Measurements from ENCODE around the gene HCN2.

DNA sequence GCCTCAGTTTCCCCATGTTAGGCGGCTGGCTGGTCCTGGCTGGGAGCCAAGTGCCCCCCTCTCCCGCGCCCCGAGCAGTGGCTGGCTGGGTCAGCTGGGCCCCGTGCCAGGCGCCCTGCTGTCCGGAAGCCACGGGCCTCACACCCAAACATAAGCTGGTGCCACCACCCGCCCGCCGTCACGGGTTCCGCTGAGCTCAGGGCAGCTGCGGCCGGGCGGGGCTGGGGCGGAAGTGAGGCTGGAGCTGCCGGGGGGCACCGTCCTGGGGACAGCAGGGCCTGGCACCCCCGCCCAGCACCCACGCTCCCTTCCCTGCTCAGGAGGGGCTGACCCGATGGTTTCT is 19.3 kb downstream of the HCN2 start:
- no peak for TF ChIP-seq CTCF (IDR thresholded peaks at IDR 0.05)
- TF ChIP-seq MEF2A (IDR thresholded peaks at IDR 0.05; ENCODE audit: borderline replicate concordance, low read depth), result no peak
- TF ChIP-seq RFX5 (IDR thresholded peaks at IDR 0.05; ENCODE audit: low read length), result no peak
- no peak for TF ChIP-seq JUND (IDR thresholded peaks at IDR 0.05)
- TF ChIP-seq, protein P1, sequence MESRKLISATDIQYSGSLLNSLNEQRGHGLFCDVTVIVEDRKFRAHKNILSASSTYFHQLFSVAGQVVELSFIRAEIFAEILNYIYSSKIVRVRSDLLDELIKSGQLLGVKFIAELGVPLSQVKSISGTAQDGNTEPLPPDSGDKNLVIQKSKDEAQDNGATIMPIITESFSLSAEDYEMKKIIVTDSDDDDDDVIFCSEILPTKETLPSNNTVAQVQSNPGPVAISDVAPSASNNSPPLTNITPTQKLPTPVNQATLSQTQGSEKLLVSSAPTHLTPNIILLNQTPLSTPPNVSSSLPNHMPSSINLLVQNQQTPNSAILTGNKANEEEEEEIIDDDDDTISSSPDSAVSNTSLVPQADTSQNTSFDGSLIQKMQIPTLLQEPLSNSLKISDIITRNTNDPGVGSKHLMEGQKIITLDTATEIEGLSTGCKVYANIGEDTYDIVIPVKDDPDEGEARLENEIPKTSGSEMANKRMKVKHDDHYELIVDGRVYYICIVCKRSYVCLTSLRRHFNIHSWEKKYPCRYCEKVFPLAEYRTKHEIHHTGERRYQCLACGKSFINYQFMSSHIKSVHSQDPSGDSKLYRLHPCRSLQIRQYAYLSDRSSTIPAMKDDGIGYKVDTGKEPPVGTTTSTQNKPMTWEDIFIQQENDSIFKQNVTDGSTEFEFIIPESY (IDR thresholded peaks at IDR 0.05; ENCODE audit: borderline replicate concordance, low read depth), result no peak
- no peak for TF ChIP-seq POLR2AphosphoS5 (IDR thresholded peaks at IDR 0.05; ENCODE audit: low read depth, low read length)
- no peak for TF ChIP-seq TAF1 (IDR thresholded peaks at IDR 0.05; ENCODE audit: borderline replicate concordance, low read depth, low read length)
